ENCODE measurements around the gene OSBPL10. TPM values are rescaled to one million over a fixed set of nuclear protein-coding genes. Genes with fewer than 3 reads are reported as not detected.

OSBPL10 gene
- total and polyA plus RNA-seq, 2 of the 8 experiments (the other 6 are each of a cell fraction or from before 2014, with no cell fraction given): 26.2 to 86.7 TPM

- no peak overlapping the region for H3K27ac ChIP-seq (ENCODE audit: low read depth, low read length)
- TF ChIP-seq BCL11A (IDR thresholded peaks at IDR 0.05; ENCODE audit: low read depth in 2 of 2, low read length in 2 of 2) (no peak), KDM5A (IDR thresholded peaks at IDR 0.05; ENCODE audit: low read length) (no peak), CHD1 (IDR thresholded peaks at IDR 0.05; ENCODE audit: low read depth, low read length) (no peak), NANOG (IDR thresholded peaks at IDR 0.05; ENCODE audit: insufficient read depth, low read depth, low read length, poor library complexity, severe bottlenecking) (no peak), CREB1 (IDR thresholded peaks at IDR 0.05) (no peak), YY1 (IDR thresholded peaks at IDR 0.05; ENCODE audit: low read depth, low read length) (no peak), TEAD4 (IDR thresholded peaks at IDR 0.05; ENCODE audit: low read depth, low read length) (no peak), CTCF (IDR thresholded peaks at IDR 0.05; ENCODE audit: control extremely low read depth in 1 of 3, insufficient read depth in 1 of 3, low read depth in 1 of 3, low read length in 3 of 3) (no peak), SP1 (IDR thresholded peaks at IDR 0.05; ENCODE audit: low read depth, low read length) (no peak), RNF2 (IDR thresholded peaks at IDR 0.05; ENCODE audit: borderline replicate concordance, low read depth, low read length, missing control alignments, poor library complexity, severe bottlenecking) (no peak)
Measured at GRCh38 chr3:31696815-31697548, 284.1 kb downstream of the OSBPL10 start.

More at GRCh38 chr3:31696815-31697548, 284.1 kb downstream of the OSBPL10 start:
- Histone ChIP-seq H2AFZ (ENCODE audit: low read length) (no peak overlapping the region), H3K23me2 (ENCODE audit: low read depth, low read length) (no peaks in the 10 kb centered on the region), H2BK20ac (ENCODE audit: low read length) (no peak overlapping the region), H3K18ac (ENCODE audit: extremely low read depth, low read length) (no peak overlapping the region), H2AK5ac (ENCODE audit: low read depth, low read length) (no peak overlapping the region), H2BK15ac (ENCODE audit: low read length) (no peak overlapping the region), H4K20me1 (replicated peaks in 1 of 2; ENCODE audit: control insufficient read depth in 1 of 2, insufficient read depth in 2 of 2, low read length in 2 of 2) (no peaks in the 10 kb centered on the region), H3K4me3 (ENCODE audit: extremely low read depth in 1 of 4, insufficient read depth in 2 of 4, low read depth in 3 of 4, low read length in 4 of 4) (no peak overlapping the region), H3K4ac (replicated peaks; ENCODE audit: insufficient read length, low read depth, low read length) (no peak overlapping the region), H2BK120ac (replicated peaks; ENCODE audit: low read depth, low read length) (no peak overlapping the region), H3K4me2 (ENCODE audit: insufficient read depth in 1 of 2, low read depth in 2 of 2, low read length in 2 of 2) (no peak overlapping the region), H3K56ac (replicated peaks; ENCODE audit: insufficient read length, low read depth, low read length) (no peak overlapping the region), H3K27me3 (replicated peaks in 1 of 4; ENCODE audit: control insufficient read depth in 3 of 4, extremely low read depth in 1 of 4, insufficient read depth in 3 of 4, low read length in 3 of 4) (no peaks in the 10 kb centered on the region), H4K8ac (ENCODE audit: extremely low read depth, insufficient read depth, low read length) (no peak overlapping the region), H3K4me1 (replicated peaks in 1 of 4; ENCODE audit: control insufficient read depth in 3 of 4, insufficient read depth in 4 of 4, low read length in 3 of 4) (peaks cover 0 to 6% (median 0%) of the 10 kb centered on the region in 4 experiments; a peak in 1 of 7 replicates), H3K9ac (replicated peaks in 1 of 4; ENCODE audit: extremely low read depth in 1 of 4, low read depth in 3 of 4, low read length in 3 of 4) (no peak overlapping the region), H3K36me3 (ENCODE audit: control insufficient read depth in 2 of 4, insufficient read depth in 4 of 4, low read length in 3 of 4) (peaks cover 0 to 19% (median 9%) of the 10 kb centered on the region in 4 experiments; a peak in 5 of 8 replicates), H2BK12ac (ENCODE audit: low read depth, low read length) (no peak overlapping the region), H3K79me1 (ENCODE audit: low read depth, low read length) (0 out of 2 replicates have a peak, but pooled peaks cover 2% of the 10 kb centered on the region), H3K79me2 (ENCODE audit: control insufficient read depth in 1 of 2, insufficient read depth in 2 of 2, low read length in 2 of 2) (no peaks in the 10 kb centered on the region), H3K14ac (ENCODE audit: insufficient read length) (no peak overlapping the region), H3K23ac (ENCODE audit: insufficient read length) (no peak overlapping the region), H4K91ac (replicated peaks; ENCODE audit: insufficient read length, low read length) (no peak overlapping the region), H4K5ac (ENCODE audit: insufficient read length, low read depth, low read length) (no peak overlapping the region), H2BK5ac (ENCODE audit: low read depth, low read length) (no peak overlapping the region), H3K9me3 (ENCODE audit: insufficient read depth in 2 of 2, low read depth in 1 of 2, low read length in 1 of 2) (no peaks in the 10 kb centered on the region)
- ChIA-PET POLR2A (ENCODE audit: partially characterized antibody) (interaction anchor here (1.0 kb wide), 1 partner anchor 13 kb away, joined by 3 read pairs; no protein-coding TSS in a partner anchor), CTCF (ENCODE audit: partially characterized antibody) (interaction anchor here (0.6 to 1.5 kb wide), 6 partner anchors 9 to 45 kb away, joined by 3 to 7 read pairs (median 6); no protein-coding TSS in a partner anchor)
- WGBS, 2 experiments (ENCODE audit: extremely low coverage in 1 of 2, insufficient coverage in 1 of 2, insufficient read length in 1 of 2, insufficient replicate concordance in 2 of 2, low coverage in 1 of 2, low lambda C conversion rate in 2 of 2, missing lambda C conversion rate in 1 of 2): 94% methylated on average over 6 of the region's 6 CpGs; no CpG with 5 or more reads in 1 of the 2 experiments
- no peak for DNase-seq (ENCODE audit: low read depth in 1 of 2, low spot score in 2 of 2)
- FAIRE-seq: no peak
